Measurements from ENCODE around the gene CLNK.

CLNK gene

DNA sequence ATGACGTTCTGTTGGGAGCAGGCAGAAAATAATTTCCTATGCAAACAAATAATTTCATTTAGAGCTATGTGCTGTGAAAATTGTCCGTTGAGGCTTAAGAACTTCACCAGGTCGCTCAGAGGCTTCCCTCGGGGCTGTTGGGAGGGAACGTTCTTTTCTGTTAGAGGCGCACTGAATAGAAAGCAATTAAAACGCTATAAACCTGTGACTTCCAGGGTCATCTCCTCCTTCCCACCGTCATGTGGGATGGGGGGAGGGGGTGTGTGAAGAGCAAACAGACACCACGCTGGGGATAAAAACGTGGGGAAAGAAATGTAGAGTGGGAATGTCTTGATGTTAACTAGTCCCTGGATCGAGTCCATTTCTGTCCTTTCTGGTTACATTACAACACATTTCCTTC lies 192.1 kb downstream of the CLNK start:
- DNase-seq = no peak

DNA sequence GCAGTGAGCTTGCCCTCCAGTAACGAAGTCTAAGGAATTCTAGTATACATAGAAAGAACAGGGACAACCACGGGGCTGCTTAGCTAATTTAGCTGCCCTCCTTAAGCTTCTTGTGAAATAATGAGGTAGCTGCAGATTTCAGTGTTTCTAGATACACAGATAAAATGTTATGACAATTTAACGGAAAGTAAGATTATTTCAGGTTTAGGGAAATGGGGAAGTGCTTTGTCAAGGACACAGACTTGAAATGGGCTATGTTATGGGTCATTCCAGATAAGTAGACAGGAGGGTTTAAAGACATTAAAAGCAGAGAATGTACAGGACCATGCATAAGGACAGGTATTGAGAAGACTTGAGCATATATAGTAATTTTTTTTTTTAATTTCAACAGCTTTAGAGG lies 193.2 kb downstream of the CLNK start:
- DNase-seq = no peak

GRCh38 chr4:10490996-10491395 lies 193.6 kb downstream of the CLNK start:
- DNase-seq = no peak

- DNase-seq = no peak
These were observed 201.7 kb downstream of the CLNK start for GRCh38 chr4:10482913-10483312.

- DNase-seq = no peak
These were observed 204.0 kb downstream of the CLNK start for GRCh38 chr4:10480616-10481015.

- no peak for DNase-seq
These were observed 205.9 kb downstream of the CLNK start for GRCh38 chr4:10478621-10479020.

DNA sequence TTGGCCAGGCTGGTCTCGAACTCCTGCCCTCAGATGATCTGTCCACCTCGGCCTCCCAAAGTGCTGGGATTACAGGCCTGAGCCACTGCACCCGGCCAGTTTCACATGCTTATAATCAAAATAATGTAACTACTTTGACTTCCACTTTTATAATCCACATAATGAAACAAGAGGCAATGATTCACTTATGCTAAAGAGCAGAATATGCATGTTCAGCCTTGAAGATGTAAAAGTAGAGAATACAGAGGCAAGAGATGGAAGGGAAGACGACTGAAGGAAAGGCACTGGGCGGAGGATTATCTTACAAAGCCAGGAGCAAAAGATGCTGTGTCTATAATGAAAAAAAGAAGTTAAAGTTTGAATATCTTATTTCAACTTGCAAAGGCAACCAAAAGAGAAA lies 214.1 kb downstream of the CLNK start:
- DNase-seq = no peak

DNA sequence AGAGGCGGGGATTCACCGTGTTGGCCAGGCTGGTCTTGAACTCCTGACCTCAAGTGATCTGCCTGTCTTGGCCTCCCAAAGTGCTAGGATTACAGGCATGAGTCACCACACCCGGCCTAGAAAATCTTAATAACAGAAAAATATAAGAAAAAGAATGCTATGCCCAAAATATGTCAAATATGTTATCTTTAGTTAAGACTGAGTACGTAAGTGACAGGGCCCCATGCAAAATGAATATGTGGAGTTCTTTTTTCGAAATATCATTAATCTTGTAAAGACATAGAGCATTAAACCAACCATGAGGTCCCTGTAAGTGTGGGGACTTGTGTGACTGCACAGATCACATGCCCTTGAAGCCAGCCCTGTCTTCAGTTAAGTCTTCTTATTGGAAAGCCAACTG lies 218.4 kb downstream of the CLNK start:
- no peak for DNase-seq

DNA sequence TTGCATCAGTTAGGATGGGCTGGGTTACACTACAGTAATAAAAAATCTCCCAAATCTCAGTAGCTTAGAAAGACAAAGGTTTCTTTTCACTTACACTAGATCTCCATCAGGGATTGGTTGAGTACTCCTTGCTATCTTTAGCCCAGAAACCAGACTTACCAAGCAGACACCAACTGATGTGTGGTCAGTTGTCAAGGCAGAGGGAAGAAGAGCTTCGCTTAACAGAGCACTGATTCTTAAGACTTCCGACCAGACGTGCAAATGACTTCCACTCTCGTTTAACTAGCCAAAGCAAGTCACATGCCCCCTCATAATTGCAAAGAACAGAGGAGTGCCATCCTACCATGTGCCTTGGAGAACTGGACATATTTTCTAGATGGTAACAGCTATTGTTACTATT lies 221.7 kb downstream of the CLNK start:
- DNase-seq = no peak

DNA sequence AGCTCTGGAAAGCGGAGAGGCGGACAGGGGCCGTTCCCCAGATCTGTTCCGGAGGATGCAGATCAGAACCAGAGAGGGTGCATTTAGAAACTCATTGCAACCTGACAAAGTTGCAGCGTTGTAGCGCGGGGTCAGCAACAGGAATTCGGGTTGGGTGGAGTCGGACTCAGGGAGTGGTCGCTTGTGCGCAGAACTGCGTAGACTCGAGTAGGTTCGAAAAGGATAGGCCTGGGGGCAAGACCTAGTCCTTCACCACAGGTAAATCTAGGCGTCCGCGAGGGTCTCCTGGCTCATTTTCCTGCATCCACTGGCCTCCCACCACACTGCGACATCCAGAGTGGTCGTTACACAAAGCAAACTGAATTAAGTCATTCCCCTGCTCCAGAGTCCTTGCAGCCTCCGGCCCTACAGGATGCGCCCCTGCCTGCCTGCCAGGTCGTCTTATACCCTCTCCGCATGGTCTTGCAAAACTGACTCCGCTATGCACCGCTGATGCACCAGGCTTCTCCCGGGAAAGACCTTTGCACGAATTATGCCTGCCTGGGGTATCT lies 222.6 kb downstream of the CLNK start:
- no peak for DNase-seq

DNA sequence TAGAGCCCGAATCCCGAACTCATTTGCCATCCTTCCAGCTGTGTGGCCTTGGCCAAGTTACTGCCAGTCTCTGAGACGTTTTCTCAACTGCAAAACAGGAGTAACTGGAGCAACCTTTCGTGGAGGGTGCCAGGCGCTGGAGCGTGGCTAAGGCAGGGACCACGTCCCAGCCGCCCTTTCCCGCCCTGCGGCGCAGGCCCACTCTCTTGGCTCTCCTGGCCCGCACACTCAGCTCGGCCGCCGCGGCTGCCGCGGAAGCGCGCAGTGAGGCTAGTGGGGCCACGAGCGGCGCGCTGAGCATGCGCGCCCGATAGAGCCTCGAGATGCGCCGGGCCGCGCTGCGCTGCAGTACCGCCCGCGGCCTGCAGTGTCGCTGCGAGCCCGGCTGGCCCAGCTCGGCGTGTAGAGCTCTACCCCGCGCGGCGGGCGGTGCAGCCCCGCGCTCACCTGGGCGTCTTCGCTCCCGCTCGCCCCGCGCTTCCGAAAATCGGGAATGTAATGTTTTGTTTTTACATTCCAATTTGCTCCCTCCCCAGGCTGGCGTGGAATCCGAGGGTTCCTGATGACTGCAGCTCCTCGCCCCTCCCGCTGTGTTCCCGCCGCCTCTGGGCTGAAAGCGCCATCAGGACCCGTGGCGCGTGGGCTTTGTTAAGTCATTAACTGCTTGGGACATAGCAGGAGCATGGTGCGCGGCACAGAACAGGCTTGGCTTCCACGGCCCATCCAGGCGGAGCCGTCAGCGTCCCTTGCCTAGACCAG lies 223.3 kb downstream of the CLNK start:
- DNase-seq = no peak

DNA sequence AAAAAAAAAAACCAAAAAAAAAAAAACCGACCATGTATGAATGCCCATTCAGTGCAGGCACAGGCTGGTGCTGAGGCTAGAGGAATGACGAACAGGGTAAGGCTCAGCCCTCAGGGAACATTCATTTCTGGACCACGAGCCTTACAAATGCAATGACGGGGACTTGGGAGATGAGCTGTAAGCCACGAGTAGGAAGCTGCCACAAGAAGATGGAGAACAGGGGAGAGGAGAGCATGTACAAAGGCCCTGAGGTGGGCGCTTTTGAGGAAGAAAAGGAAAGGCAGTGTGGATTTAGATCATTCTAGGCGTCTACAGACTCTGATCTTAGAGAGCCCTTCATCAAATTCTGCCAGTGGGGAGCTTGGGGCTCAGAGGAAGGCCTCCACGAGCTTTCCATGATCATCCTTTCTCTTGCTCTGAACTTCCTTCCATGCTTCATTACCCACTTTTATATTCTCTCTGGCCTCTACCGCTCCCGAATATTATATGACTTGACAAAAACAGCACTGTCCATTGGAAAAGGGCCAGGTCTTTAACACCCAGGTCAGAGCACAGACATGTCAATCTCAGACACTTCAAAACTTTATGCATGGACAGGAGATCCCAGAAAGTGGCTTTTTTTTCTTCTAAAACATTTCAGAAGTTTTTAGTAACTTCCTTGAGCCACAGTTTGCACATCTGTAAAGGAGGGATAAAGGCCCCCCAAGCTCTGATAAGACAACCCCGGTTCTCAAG lies 224.1 kb downstream of the CLNK start:
- no peak for DNase-seq

DNA sequence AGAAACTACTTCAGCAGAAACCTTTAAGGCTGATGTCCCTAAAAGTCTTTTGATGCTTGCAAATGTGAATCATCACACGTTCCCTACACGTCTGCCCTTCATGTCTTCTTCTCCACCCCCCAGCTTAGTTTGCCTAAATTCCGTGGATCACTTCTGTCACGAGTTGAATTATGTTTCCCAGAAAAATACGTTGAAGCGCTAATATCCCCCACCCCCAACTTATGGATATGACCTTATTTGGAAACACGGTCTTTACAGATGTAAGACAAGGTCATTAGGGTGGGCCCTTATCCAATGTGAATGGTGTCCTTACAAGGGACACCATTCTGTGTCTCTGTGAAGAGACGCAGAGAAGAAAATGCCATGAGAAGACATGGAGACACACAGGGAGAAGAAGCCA lies 225.3 kb downstream of the CLNK start:
- DNase-seq = no peak

DNA sequence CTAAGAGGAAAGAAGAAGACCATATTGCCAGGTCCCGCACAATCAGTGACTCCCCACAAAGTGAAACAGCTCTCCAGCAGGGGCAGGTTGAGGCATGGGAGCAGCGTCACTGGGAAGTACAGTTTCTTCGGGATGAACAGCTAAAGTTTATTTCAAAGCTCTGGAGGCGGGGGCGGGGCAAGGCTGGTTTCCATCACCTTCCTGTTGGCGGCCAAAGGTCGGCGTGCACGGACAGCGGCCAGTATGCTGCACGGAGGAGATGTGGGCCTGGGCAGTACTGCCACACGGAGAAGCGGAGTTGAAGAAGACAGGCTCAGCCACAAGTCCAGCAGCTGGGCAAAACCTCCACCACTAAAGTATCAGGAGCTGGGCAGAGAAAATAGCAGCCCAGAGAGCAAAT lies 226.4 kb downstream of the CLNK start:
- no peak for DNase-seq

GRCh38 chr4:10457255-10457801 lies 227.2 kb downstream of the CLNK start, which contains the start of gene ZNF518B:
Gene ZNF518B (minus strand): TSS chr4:10457426. CDS start chr4:10446328, 11,098 bp downstream.
- DNase-seq = no peak

GRCh38 chr4:10456595-10457254 lies 227.8 kb downstream of the CLNK start:
- DNase-seq = no peak

DNA sequence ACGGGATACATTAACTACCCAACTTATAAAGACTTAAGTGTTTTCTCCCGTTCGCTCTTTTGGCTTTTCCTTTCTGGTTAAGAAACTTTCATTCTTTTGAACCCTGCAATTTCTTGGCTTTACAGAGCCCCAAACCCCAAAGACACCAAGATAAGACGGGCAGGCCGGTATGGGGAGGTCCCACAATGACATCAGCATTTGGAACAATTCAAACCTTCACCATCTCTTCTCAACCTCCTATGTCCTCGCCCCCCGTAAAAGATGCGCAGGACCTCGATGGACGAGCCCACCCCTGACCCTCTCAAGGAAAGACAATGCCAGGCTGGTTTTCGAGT lies 228.3 kb downstream of the CLNK start:
- DNase-seq = no peak

GRCh38 chr4:10455133-10455532 lies 229.4 kb downstream of the CLNK start:
- DNase-seq = no peak

- no peak for DNase-seq
These were observed 229.8 kb downstream of the CLNK start for GRCh38 chr4:10454726-10455125.

GRCh38 chr4:10454121-10454520 lies 230.4 kb downstream of the CLNK start:
- no peak for DNase-seq

DNA sequence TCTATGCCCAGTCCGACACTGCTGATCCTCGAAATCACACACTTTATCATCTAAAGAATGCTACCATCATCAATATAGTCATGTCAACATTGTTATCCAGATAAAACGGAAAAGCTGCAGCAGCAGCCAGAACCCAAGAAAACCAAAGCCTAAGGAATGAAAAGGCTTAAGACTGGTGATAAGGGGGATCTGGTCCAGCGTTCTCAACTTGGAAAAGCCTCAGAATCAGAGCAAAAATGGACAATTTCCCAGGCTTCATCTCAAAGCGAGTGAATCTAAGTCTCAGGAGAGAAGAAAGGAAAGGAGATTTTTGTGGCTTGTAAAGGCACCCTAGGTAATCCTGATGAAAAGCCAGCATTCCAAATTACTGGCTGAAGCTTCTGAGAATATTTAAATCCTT lies 235.6 kb downstream of the CLNK start:
- no peak for DNase-seq

GRCh38 chr4:10442976-10443375 lies 241.6 kb downstream of the CLNK start:
- no peak for DNase-seq

DNA sequence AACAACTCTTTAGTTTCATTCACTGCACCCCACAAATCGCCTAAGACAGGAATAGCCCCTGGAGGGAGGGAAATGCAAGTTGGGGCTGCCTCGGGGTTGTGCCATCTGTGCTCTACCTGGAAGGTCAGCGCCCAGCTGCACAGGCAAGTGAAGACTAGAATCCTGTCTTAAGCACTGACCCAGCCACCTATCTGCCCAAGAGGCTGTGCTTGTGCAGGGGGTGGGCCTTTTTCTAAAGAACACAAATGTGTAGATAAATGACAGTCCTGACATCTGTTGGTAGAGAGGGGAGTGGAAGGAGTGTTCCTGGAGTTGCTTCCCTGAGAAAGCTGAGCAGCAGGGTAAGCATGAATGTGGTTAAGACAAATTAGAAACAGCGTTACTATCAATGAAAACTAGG lies 243.1 kb downstream of the CLNK start:
- DNase-seq = no peak

DNA sequence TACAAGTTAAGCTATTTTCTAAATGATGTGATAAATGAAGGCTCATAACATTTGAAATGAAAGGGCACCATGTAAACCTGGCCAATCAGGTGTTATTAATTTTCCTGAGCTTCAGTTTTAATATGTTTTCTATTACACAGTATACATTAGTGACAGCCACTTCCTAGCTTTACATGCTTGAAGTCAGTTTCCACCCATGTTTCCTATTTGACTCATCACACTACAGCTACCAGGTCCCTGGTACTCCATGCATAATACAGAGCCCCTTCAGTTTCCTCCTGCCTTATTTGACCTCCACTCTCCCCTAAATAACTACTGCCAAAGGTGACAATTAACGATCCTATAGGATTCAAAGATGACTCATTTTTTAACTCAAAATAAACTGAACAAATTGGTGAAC lies 245.6 kb downstream of the CLNK start:
- no peak for DNase-seq

Data from SHP77 (cell line).